GM23338 (cell line): ENCODE results near the gene MAP4K4. TPM values are rescaled to one million over a fixed set of nuclear protein-coding genes. Genes with fewer than 3 reads are reported as not detected.

Experiments
- ATAC-seq: fragments of 200-7000 bp; cut with Tn5 transposase; 3 replicates; pipeline ENCODE4 v1.9.1; 2020
- DNase-seq: peaks from one replicate; pipeline ENCODE4 v3.0.0-alpha.2; 2015; ENCODE audit warnings: low spot score
- H2AFZ ChIP-seq: fragments of 200-600 bp; sonication (generic); 2 replicates; pipeline ENCODE4 v1.8.0; 2016; ENCODE audit warnings: antibody characterized with exemption, mild to moderate bottlenecking, moderate library complexity
- H3F3A ChIP-seq: fragments of 200-600 bp; sonication (generic); replicated peaks from 2 replicates; pipeline ENCODE4 v1.8.0; 2017; ENCODE audit warnings: antibody characterized with exemption, mixed run types, low read depth
- H3K27ac ChIP-seq: fragments of 200-600 bp; sonication (generic); 2 replicates; pipeline ENCODE4 v1.6.1; 2016; ENCODE audit warnings: low read depth
- H3K27me3 ChIP-seq: fragments of 200-600 bp; sonication (generic); 2 replicates; pipeline ENCODE4 v1.8.0; 2016; ENCODE audit warnings: mild to moderate bottlenecking, mixed run types, moderate library complexity; ENCODE audit not compliant: insufficient read depth
- H3K36me3 ChIP-seq: fragments of 200-600 bp; sonication (generic); 2 replicates; pipeline ENCODE4 v1.8.0; 2016; ENCODE audit warnings: mild to moderate bottlenecking; ENCODE audit not compliant: insufficient read depth
- H3K4me1 ChIP-seq: fragments of 200-600 bp; sonication (generic); 2 replicates; pipeline ENCODE4 v1.8.0; 2016; ENCODE audit warnings: mild to moderate bottlenecking, moderate library complexity; ENCODE audit not compliant: insufficient read depth
- H3K4me2 ChIP-seq: fragments of 200-600 bp; sonication (generic); 2 replicates; pipeline ENCODE4 v1.7.1; 2017; ENCODE audit warnings: mixed run types
- H3K4me3 ChIP-seq: fragments of 200-600 bp; sonication (generic); 2 replicates; pipeline ENCODE4 v1.6.1; 2016; ENCODE audit warnings: mixed run types
- H3K79me2 ChIP-seq: fragments of 200-600 bp; sonication (generic); replicated peaks from 2 replicates; pipeline ENCODE4 v1.8.0; 2017; ENCODE audit warnings: mild to moderate bottlenecking; ENCODE audit not compliant: insufficient read depth
- H3K9me2 ChIP-seq: fragments of 200-600 bp; sonication (generic); 2 replicates; pipeline ENCODE4 v1.8.0; 2017; ENCODE audit not compliant: insufficient read depth
- H4K20me1 ChIP-seq: fragments of 200-600 bp; sonication (generic); replicated peaks from 2 replicates; pipeline ENCODE4 v1.8.0; 2017; ENCODE audit warnings: mild to moderate bottlenecking; ENCODE audit not compliant: insufficient read depth
- H3K27ac Mint-ChIP-seq: 2 replicates; pipeline ENCODE4 v1.8.0; 2020; ENCODE audit warnings: inconsistent platforms, mild to moderate bottlenecking, moderate library complexity, mixed read lengths
- H3K27me3 Mint-ChIP-seq: 3 replicates; pipeline ENCODE4 v1.8.0; 2022; ENCODE audit warnings: low read depth, mild to moderate bottlenecking, moderate library complexity, mixed read lengths, inconsistent platforms; ENCODE audit not compliant: insufficient read depth, poor library complexity
- H3K36me3 Mint-ChIP-seq: 3 replicates; pipeline ENCODE4 v1.8.0; 2021; ENCODE audit warnings: low read depth, mild to moderate bottlenecking, inconsistent platforms, moderate library complexity, mixed read lengths
- H3K4me1 Mint-ChIP-seq: 3 replicates; pipeline ENCODE4 v1.8.0; 2020; ENCODE audit warnings: mild to moderate bottlenecking, inconsistent platforms, mixed read lengths
- H3K4me3 Mint-ChIP-seq: 3 replicates; pipeline ENCODE4 v1.8.0; 2021; ENCODE audit warnings: moderate library complexity, mild to moderate bottlenecking, inconsistent platforms, mixed read lengths
- H3K9me3 Mint-ChIP-seq: 3 replicates; pipeline ENCODE4 v1.8.0; 2020; ENCODE audit warnings: moderate library complexity, mild to moderate bottlenecking, inconsistent platforms, mixed read lengths
- CREB1 ChIP-seq: fragments of 250-450 bp; sonication (Bioruptor Pico); IDR thresholded peaks from 2 replicates; pipeline ENCODE4 v1.5.0; 2020; ENCODE audit warnings: low read depth, mild to moderate bottlenecking, moderate library complexity
- CTCF ChIP-seq, 2 experiments: fragments of 200-600 bp in 1 of 2; sonication (generic) in 1 of 2; conservative IDR thresholded peaks; 2 replicates each; pipeline versions ENCODE4 v1.5.1 to v1.6.1; 2016 to 2017; ENCODE audit warnings: antibody characterized with exemption in 2 of 2, low read depth in 2 of 2, mild to moderate bottlenecking in 2 of 2, moderate library complexity in 1 of 2
- ETS1 ChIP-seq: IDR thresholded peaks from 2 replicates; pipeline ENCODE4 v1.6.1; 2016; ENCODE audit warnings: antibody characterized with exemption
- EZH2 ChIP-seq: fragments of 200-600 bp; sonication (generic); IDR thresholded peaks from one replicate; pipeline ENCODE4 v1.8.0; 2017; ENCODE audit warnings: antibody characterized with exemption, mild to moderate bottlenecking, low read depth; ENCODE audit not compliant: unreplicated experiment
- EZH2phosphoT487 ChIP-seq: fragments of 200-600 bp; sonication (generic); IDR thresholded peaks from one replicate; pipeline ENCODE4 v1.8.1; 2018; ENCODE audit warnings: antibody characterized with exemption; ENCODE audit not compliant: unreplicated experiment
- JUNB ChIP-seq: IDR thresholded peaks from one replicate; pipeline ENCODE4 v1.6.1; 2016; ENCODE audit warnings: antibody characterized with exemption; ENCODE audit not compliant: unreplicated experiment
- NANOG ChIP-seq: IDR thresholded peaks from 2 replicates; pipeline ENCODE4 v1.6.1; 2016; ENCODE audit warnings: antibody characterized with exemption, borderline replicate concordance
- POLR2AphosphoS5 ChIP-seq: IDR thresholded peaks from 2 replicates; pipeline ENCODE4 v1.6.1; 2016; ENCODE audit warnings: antibody characterized with exemption, low read depth
- REST ChIP-seq: IDR thresholded peaks from one replicate; pipeline ENCODE4 v1.6.1; 2018; ENCODE audit warnings: antibody characterized with exemption; ENCODE audit not compliant: unreplicated experiment
- STAT1 ChIP-seq: IDR thresholded peaks from one replicate; pipeline ENCODE4 v1.6.1; 2016; ENCODE audit warnings: antibody characterized with exemption; ENCODE audit not compliant: unreplicated experiment
- ZNF114 ChIP-seq: fragments of 250-450 bp; sonication (Bioruptor Pico); IDR thresholded peaks from 2 replicates; pipeline ENCODE4 v1.5.0; 2020; ENCODE audit warnings: mild to moderate bottlenecking, moderate library complexity
- ZNF331 ChIP-seq: fragments of 250-450 bp; sonication (Bioruptor Pico); IDR thresholded peaks from 2 replicates; pipeline ENCODE4 v1.5.0; 2020; ENCODE audit warnings: low read depth, mild to moderate bottlenecking, moderate library complexity
- ZNF462 ChIP-seq: fragments of 250-450 bp; sonication (Bioruptor Pico); IDR thresholded peaks from 2 replicates; pipeline ENCODE4 v1.5.0; 2020; ENCODE audit warnings: mild to moderate bottlenecking, moderate library complexity
- polyA plus RNA-seq: library from polyadenylated mRNA; unstranded; fragments of >200 nt; fragmentation: Nextera tagmentation; extraction: Ambion mirVana; gene quantifications from 2 replicates; pipeline ENCODE4 v1.2.1, GENCODE V29; 2016
- total RNA-seq: library from RNA; depleted of rRNA; stranded (reverse); fragments of >200 nt; shearing (Covaris generic); gene quantifications from 2 replicates; pipeline ENCODE4 v1.2.3, GENCODE V29; 2014

MAP4K4 gene
- total and polyA plus RNA-seq, 2 experiments from 2014 or later: 34.6 to 99.2 TPM

- H3K79me2 ChIP-seq: peaks cover 97% of the 10 kb centered on the region
- H3K27me3 Mint-ChIP-seq: peaks cover 7% of the 10 kb centered on the region
- no peaks in the 10 kb centered on the region for H3K9me3 Mint-ChIP-seq
- peaks cover 37% of the 10 kb centered on the region for H3K4me1 Mint-ChIP-seq
- no peaks in the 10 kb centered on the region; the same call in 1 of the 2 replicates for H3K36me3 ChIP-seq
- H3F3A ChIP-seq: no peaks in the 10 kb centered on the region
- H2AFZ ChIP-seq: no peak overlapping the region
- no peak for DNase-seq
- TF ChIP-seq ETS1 (no peak), NANOG (no peak), ZNF114 (no peak), POLR2AphosphoS5 (no peak), JUNB (no peak), ZNF331 (CRISPR knock-in tag) (no peak), REST (no peak), STAT1 (no peak), ZNF462 (CRISPR knock-in tag) (no peak), EZH2phosphoT487 (no peak), EZH2 (no peak), CTCF (conservative IDR thresholded peaks at IDR 0.05; ENCODE audit: low read depth in 2 of 2) (no peak), CREB1 (CRISPR knock-in tag) (no peak)
- no peaks in the 10 kb centered on the region for H3K27me3 ChIP-seq
- no peak overlapping the region for H3K4me3 ChIP-seq
- H3K4me2 ChIP-seq: no peak overlapping the region
- ATAC-seq: no peak
- H3K27ac ChIP-seq: no peak overlapping the region
- peaks cover 14% of the 10 kb centered on the region; the same call in 1 of the 2 replicates for H4K20me1 ChIP-seq
- no peaks in the 10 kb centered on the region for H3K9me2 ChIP-seq
- peaks cover 39% of the 10 kb centered on the region for H3K4me1 ChIP-seq
- peaks cover 7% of the 10 kb centered on the region; the same call in 1 of the 3 replicates for H3K36me3 Mint-ChIP-seq
- peak overlapping the region; percentile 83; the same call in 1 of the 2 replicates for H3K27ac Mint-ChIP-seq
- H3K4me3 Mint-ChIP-seq: no peak overlapping the region
Measured at GRCh38 chr2:101792208-101792607, 94.7 kb downstream of the MAP4K4 start.
